GM18861 (cell line): ENCODE data around the gene EVC.
"Not testable (repeated sequence)": the region's sequence is repeated elsewhere in the genome, so short reads cannot be mapped to it uniquely, and the experiment has no call there.

Experiments used
- ATAC-seq: cut with Tn5 transposase; IDR thresholded peaks from one replicate; pipeline ENCODE4 v1.9.1; 2021; ENCODE audit not compliant: unreplicated experiment

EVC gene

GRCh38 chr4:5810770-5811430, 99.9 kb downstream of the EVC start:
- no peak for ATAC-seq

GRCh38 chr4:5812057-5812456, 101.1 kb downstream of the EVC start:
- ATAC-seq: not testable (repeated sequence)

GRCh38 chr4:5812506-5813229, 101.7 kb downstream of the EVC start:
- ATAC-seq: no peak

- no peak for ATAC-seq
These were observed 102.9 kb downstream of the EVC start for GRCh38 chr4:5813882-5814255.

GRCh38 chr4:5814421-5814820, 103.4 kb downstream of the EVC start:
- no peak for ATAC-seq

- no peak for ATAC-seq
These were observed 104.6 kb downstream of the EVC start for GRCh38 chr4:5815641-5816040.

GRCh38 chr4:5816101-5816500, 105.1 kb downstream of the EVC start:
- no peak for ATAC-seq

- no peak for ATAC-seq
These were observed 105.9 kb downstream of the EVC start for GRCh38 chr4:5816851-5817375.

GRCh38 chr4:5821665-5822358, 110.8 kb downstream of the EVC start:
- no peak for ATAC-seq

GRCh38 chr4:5822619-5823018, 111.6 kb downstream of the EVC start:
- ATAC-seq: no peak

GRCh38 chr4:5823542-5824211, 112.7 kb downstream of the EVC start:
- no peak for ATAC-seq

GRCh38 chr4:5824227-5824626, 113.2 kb downstream of the EVC start:
- ATAC-seq: no peak

- no peak for ATAC-seq
These were observed 113.6 kb downstream of the EVC start for GRCh38 chr4:5824635-5825034.

GRCh38 chr4:5825321-5826041, 114.5 kb downstream of the EVC start:
- no peak for ATAC-seq

GRCh38 chr4:5826437-5827107, 115.6 kb downstream of the EVC start:
- ATAC-seq: no peak

GRCh38 chr4:5827108-5828004, 116.4 kb downstream of the EVC start:
- ATAC-seq: no peak

- no peak for ATAC-seq
These were observed 117.0 kb downstream of the EVC start for GRCh38 chr4:5828005-5828391.

GRCh38 chr4:5836943-5837342, 125.9 kb downstream of the EVC start:
- ATAC-seq: no peak

- not testable (repeated sequence) for ATAC-seq
These were observed 126.5 kb downstream of the EVC start for GRCh38 chr4:5837483-5837882.
